Ascending aorta (tissue), 2 donors: ENCODE results near the gene RNF151. TPM values are rescaled to one million over a fixed set of nuclear protein-coding genes. Genes with fewer than 3 reads are reported as not detected.
"Not testable (repeated sequence)": the region's sequence is repeated elsewhere in the genome, so short reads cannot be mapped to it uniquely, and the experiment has no call there.

ENCODE experiments used
- DNase-seq, 2 donors: peaks; one replicate each; pipeline ENCODE4 v3.0.0-alpha.2; 2019; ENCODE audit warnings: low spot score in 2 of 2
- H3K27ac ChIP-seq, 2 donors: fragments of 200-600 bp; sonication (generic); one replicate each; pipeline ENCODE4 v1.5.1; 2016 to 2017; ENCODE audit warnings: mild to moderate bottlenecking in 1 of 2
- H3K27me3 ChIP-seq: fragments of 200-600 bp; sonication (generic); one replicate; pipeline ENCODE4 v1.5.1; 2017
- H3K36me3 ChIP-seq, 2 donors: fragments of 200-600 bp; sonication (generic); one replicate each; pipeline ENCODE4 v1.5.1; 2016
- H3K4me1 ChIP-seq, 2 donors: fragments of 200-600 bp; sonication (generic); one replicate each; pipeline ENCODE4 v1.5.1; 2016 to 2017; ENCODE audit warnings: mild to moderate bottlenecking in 1 of 2
- H3K4me3 ChIP-seq, 2 donors: fragments of 200-600 bp; sonication (generic); one replicate each; pipeline ENCODE4 v1.5.1; 2016 to 2017; ENCODE audit warnings: mild to moderate bottlenecking in 1 of 2
- H3K9me3 ChIP-seq, 2 donors: fragments of 200-600 bp; sonication (generic); one replicate each; pipeline ENCODE4 v1.5.1; 2016
- CTCF ChIP-seq, 3 experiments: fragments of 200-600 bp in 2 of 3; fragments of 450-650 bp in 1 of 3; sonication (generic) in 2 of 3; IDR thresholded peaks; one replicate each; pipeline ENCODE4 v1.5.1; 2016 to 2019; ENCODE audit warnings: antibody characterized with exemption in 3 of 3, mild to moderate bottlenecking in 1 of 3, moderate library complexity in 1 of 3
- intact Hi-C: fragments of 100-400 bp; cut with DNase I; formaldehyde crosslinking; loops from one replicate; pipeline ENCODE4 v1.15.1; 2023
- total RNA-seq: library from RNA; depleted of rRNA; stranded (reverse); fragments of >200 nt; gene quantifications from one replicate; pipeline ENCODE4 v1.1.0, GENCODE V29; 2016

The RNF151 gene
- not detected for total RNA-seq

GRCh38 chr16:1966460-1966859 is at the start of gene RNF151:
Gene RNF151, plus strand, starts transcription at chr16:1966856. Its CDS starts 26 bp downstream, at chr16:1966882.
- intact Hi-C loops = loop anchor here (10.0 kb wide), 1 partner anchor 548 kb away; the partner anchor contains the start of gene ATP6V0C
- peak within 1 kb of the TSS; percentile 92 to 94 for H3K4me3 ChIP-seq
- peak within 1 kb of the TSS; percentile 99 for H3K27ac ChIP-seq
- H3K36me3 ChIP-seq = peaks cover 20 to 26% of the 10 kb centered on the region in 2 donors
- DNase-seq = no peak
- no peaks in the 10 kb centered on the region for H3K27me3 ChIP-seq
- no peaks in the 10 kb centered on the region for H3K9me3 ChIP-seq
- no peak for TF ChIP-seq CTCF (IDR thresholded peaks at IDR 0.05)
- peaks cover 6 to 17% of the 10 kb centered on the region in 2 donors for H3K4me1 ChIP-seq

- H3K27me3 ChIP-seq = peaks cover 21% of the 10 kb centered on the region
- H3K27ac ChIP-seq = no peak overlapping the region
- TF ChIP-seq CTCF (IDR thresholded peaks at IDR 0.05) = no peak
- no peaks in the 10 kb centered on the region for H3K9me3 ChIP-seq
- intact Hi-C loops = no loop called here
- H3K36me3 ChIP-seq = no peaks in the 10 kb centered on the region
- no peak overlapping the region for H3K4me3 ChIP-seq
- DNase-seq = no peak
- H3K4me1 ChIP-seq = no peaks in the 10 kb centered on the region
These were observed 49.5 kb upstream of the RNF151 start for GRCh38 chr16:1917056-1917664.

- intact Hi-C loops = no loop called here
- no peak for TF ChIP-seq CTCF (IDR thresholded peaks at IDR 0.05)
- DNase-seq = no peak
- Histone ChIP-seq H3K27ac (no peak overlapping the region), H3K4me1 (no peaks in the 10 kb centered on the region), H3K9me3 (no peaks in the 10 kb centered on the region), H3K36me3 (no peaks in the 10 kb centered on the region), H3K4me3 (no peak overlapping the region), H3K27me3 (peaks cover 21% of the 10 kb centered on the region)
These were observed 48.8 kb upstream of the RNF151 start for GRCh38 chr16:1917665-1918350.

GRCh38 chr16:1918351-1919326 is 48.0 kb upstream of the RNF151 start, which contains the start of gene HS3ST6:
Gene HS3ST6, minus strand, starts transcription at chr16:1918415. Its CDS starts 92 bp downstream, at chr16:1918323.
- H3K27me3 ChIP-seq = peaks cover 21% of the 10 kb centered on the region
- peak within 1 kb of the TSS in 1 of 2 donors; percentile 35 for H3K4me3 ChIP-seq
- intact Hi-C loops = no loop called here
- no peak for TF ChIP-seq CTCF (IDR thresholded peaks at IDR 0.05)
- no peak for DNase-seq
- H3K9me3 ChIP-seq = no peaks in the 10 kb centered on the region
- no peaks in the 10 kb centered on the region for H3K36me3 ChIP-seq
- H3K4me1 ChIP-seq = no peaks in the 10 kb centered on the region
- no peak within 1 kb of the TSS for H3K27ac ChIP-seq

- Histone ChIP-seq H3K4me3 (no peak overlapping the region), H3K36me3 (no peaks in the 10 kb centered on the region), H3K4me1 (no peaks in the 10 kb centered on the region), H3K27me3 (peaks cover 21% of the 10 kb centered on the region), H3K9me3 (no peaks in the 10 kb centered on the region), H3K27ac (no peak overlapping the region)
- no peak for TF ChIP-seq CTCF (IDR thresholded peaks at IDR 0.05)
- intact Hi-C loops = no loop called here
- DNase-seq = no peak
These were observed 47.2 kb upstream of the RNF151 start for GRCh38 chr16:1919327-1919998.

GRCh38 chr16:1920122-1920521 is 46.5 kb upstream of the RNF151 start:
- H3K27ac ChIP-seq, H3K4me3 ChIP-seq, H3K9me3 ChIP-seq, H3K4me1 ChIP-seq, intact Hi-C loops, H3K36me3 ChIP-seq, DNase-seq: not testable (repeated sequence)
- peaks cover 21% of the 10 kb centered on the region for H3K27me3 ChIP-seq
